ENCODE data around the gene PGA4. TPM values are rescaled to one million over a fixed set of nuclear protein-coding genes. Genes with fewer than 3 reads are reported as not detected.
A peak's percentile ranks its signal among the peaks of the same experiment; 100 is the strongest.
"Not testable (repeated sequence)": the region's sequence is repeated elsewhere in the genome, so short reads cannot be mapped to it uniquely, and the experiment has no call there.

PGA4 gene
- total RNA-seq, 3 donors from 2014 or later: 1.8 to 8.9 TPM; not detected in 1

GRCh38 chr11:61249201-61249600 is 27.1 kb downstream of the PGA4 start:
- DNase-seq (ENCODE audit: low spot score in 2 of 2); intact Hi-C loops (cut with DNase I; ENCODE audit: low total_unique reads); H3K36me3 ChIP-seq; H3K9me3 ChIP-seq; H3K4me3 ChIP-seq; H3K27me3 ChIP-seq; H3K27ac ChIP-seq; H3K4me1 ChIP-seq: not testable (repeated sequence)

GRCh38 chr11:61250796-61251765 is 28.9 kb downstream of the PGA4 start:
- H3K27me3 ChIP-seq; H3K36me3 ChIP-seq; H3K4me3 ChIP-seq; intact Hi-C loops (cut with DNase I; ENCODE audit: low total_unique reads); DNase-seq (ENCODE audit: low spot score in 2 of 2); H3K9me3 ChIP-seq; H3K27ac ChIP-seq; H3K4me1 ChIP-seq: not testable (repeated sequence)

- DNase-seq (ENCODE audit: low spot score in 2 of 2); H3K36me3 ChIP-seq; H3K4me1 ChIP-seq; H3K4me3 ChIP-seq; H3K27me3 ChIP-seq; H3K9me3 ChIP-seq; H3K27ac ChIP-seq; intact Hi-C loops (cut with DNase I; ENCODE audit: low total_unique reads): not testable (repeated sequence)
Measured at GRCh38 chr11:61252332-61252731, 30.2 kb downstream of the PGA4 start.

- H3K4me1 ChIP-seq: no peaks in the 10 kb centered on the region
- no peak for TF ChIP-seq POLR2A (IDR thresholded peaks at IDR 0.05)
- peak in 2 of 3 donors; percentile 61 to 63 for TF ChIP-seq CTCF (IDR thresholded peaks at IDR 0.05)
- DNase-seq (ENCODE audit: low spot score in 2 of 2): peak in 1 of 2 donors; percentile 61
- intact Hi-C loops (cut with DNase I; ENCODE audit: low total_unique reads): no loop called here
- H3K27me3 ChIP-seq: no peaks in the 10 kb centered on the region
- H3K9me3 ChIP-seq: no peaks in the 10 kb centered on the region
- H3K27ac ChIP-seq: no peak overlapping the region
- H3K36me3 ChIP-seq: no peaks in the 10 kb centered on the region
- no peak overlapping the region for H3K4me3 ChIP-seq
Measured at GRCh38 chr11:61254403-61255025, 32.4 kb downstream of the PGA4 start.

GRCh38 chr11:61256710-61257482 is 34.7 kb downstream of the PGA4 start:
- Histone ChIP-seq H3K4me3 (no peak overlapping the region), H3K27ac (no peak overlapping the region)
- intact Hi-C loops (cut with DNase I; ENCODE audit: low total_unique reads): no loop called here

GRCh38 chr11:61258546-61258945 is 36.4 kb downstream of the PGA4 start:
- Histone ChIP-seq H3K4me1 (no peaks in the 10 kb centered on the region), H3K27ac (no peak overlapping the region), H3K9me3 (no peaks in the 10 kb centered on the region), H3K4me3 (no peak overlapping the region), H3K27me3 (no peaks in the 10 kb centered on the region), H3K36me3 (no peaks in the 10 kb centered on the region)
- TF ChIP-seq POLR2A (IDR thresholded peaks at IDR 0.05) (no peak), CTCF (IDR thresholded peaks at IDR 0.05) (no peak), POLR2AphosphoS5 (IDR thresholded peaks at IDR 0.05) (no peak)
- no peak for DNase-seq (ENCODE audit: low spot score in 2 of 2)
- intact Hi-C loops (cut with DNase I; ENCODE audit: low total_unique reads): no loop called here

More at GRCh38 chr11:61256710-61257482, 34.7 kb downstream of the PGA4 start:
- DNase-seq (ENCODE audit: low spot score in 2 of 2): no peak
- Histone ChIP-seq H3K36me3 (no peaks in the 10 kb centered on the region), H3K27me3 (no peaks in the 10 kb centered on the region), H3K9me3 (no peaks in the 10 kb centered on the region), H3K4me1 (no peaks in the 10 kb centered on the region)
- TF ChIP-seq CTCF (IDR thresholded peaks at IDR 0.05) (no peak), POLR2A (IDR thresholded peaks at IDR 0.05) (no peak), POLR2AphosphoS5 (IDR thresholded peaks at IDR 0.05) (no peak)
